Astrocyte of the cerebellum (primary cell): ENCODE measurements around the gene EVL.

Source experiments
- DNase-seq: peaks from one replicate; pipeline ENCODE4 v3.0.0-alpha.2; 2011; ENCODE audit warnings: low read depth
- H3K4me3 ChIP-seq: 2 replicates; pipeline ENCODE4 v1.5.1; 2011; ENCODE audit warnings: mild to moderate bottlenecking, low read depth, low read length, moderate library complexity
- CTCF ChIP-seq: IDR thresholded peaks from 2 replicates; pipeline ENCODE4 v1.5.1; 2012; ENCODE audit warnings: low read length, low read depth, moderate library complexity, mild to moderate bottlenecking; ENCODE audit errors: missing control alignments
- in situ Hi-C: cut with HindIII; loops from 2 replicates; pipeline ENCODE4 v1.10.0; 2017; ENCODE audit warnings: low sequenced_read_pairs

EVL gene

DNA sequence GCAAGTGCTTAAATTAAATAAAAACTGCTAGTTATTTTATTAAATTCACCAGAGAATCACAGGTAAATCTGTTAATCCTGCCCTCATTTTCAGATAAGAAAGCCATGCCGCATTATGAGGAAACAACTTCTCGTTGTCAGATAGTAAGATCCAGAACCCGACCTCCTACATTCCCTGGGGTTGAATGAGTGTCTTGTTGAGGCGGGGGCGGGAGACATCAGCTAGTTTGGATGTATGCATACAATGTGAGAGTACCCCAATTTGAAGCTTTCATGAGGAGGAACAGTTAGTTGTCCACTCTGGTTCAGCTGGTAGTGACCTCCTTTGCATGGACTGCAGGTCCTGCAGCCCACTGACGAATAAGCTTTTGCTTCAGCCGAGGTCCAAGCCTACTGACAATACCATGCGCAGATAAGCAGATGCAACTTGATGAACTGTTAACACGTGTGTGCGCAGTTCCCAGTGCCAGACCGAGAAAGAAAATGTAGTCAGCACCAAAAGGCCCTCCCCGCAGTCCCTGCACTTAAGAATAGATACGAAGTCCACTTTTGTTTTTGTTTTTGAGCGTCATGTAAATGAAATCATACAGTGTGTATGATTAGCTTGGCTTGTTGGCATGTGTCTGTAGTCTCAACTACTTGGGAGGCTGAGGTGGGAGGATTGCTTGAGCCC, 34.9 kb downstream of the EVL start:
- no peak for TF ChIP-seq CTCF
- in situ Hi-C loops: loop anchor here (5.0 kb wide), 1 partner anchor 43 kb away; no protein-coding TSS in a partner anchor
- no peak overlapping the region for H3K4me3 ChIP-seq
- no peak for DNase-seq

GRCh38 chr14:100102156-100102785, 37.0 kb downstream of the EVL start:
- in situ Hi-C loops: loop anchor here (5.0 kb wide), 1 partner anchor 45 kb away; no protein-coding TSS in a partner anchor
- H3K4me3 ChIP-seq: no peak overlapping the region
- no peak for DNase-seq
- no peak for TF ChIP-seq CTCF

GRCh38 chr14:100103250-100104005, 38.2 kb downstream of the EVL start:
- no peak for DNase-seq
- no peak overlapping the region for H3K4me3 ChIP-seq
- in situ Hi-C loops: loop anchor here (5.0 kb wide), 1 partner anchor 46 kb away; no protein-coding TSS in a partner anchor
- no peak for TF ChIP-seq CTCF

DNA sequence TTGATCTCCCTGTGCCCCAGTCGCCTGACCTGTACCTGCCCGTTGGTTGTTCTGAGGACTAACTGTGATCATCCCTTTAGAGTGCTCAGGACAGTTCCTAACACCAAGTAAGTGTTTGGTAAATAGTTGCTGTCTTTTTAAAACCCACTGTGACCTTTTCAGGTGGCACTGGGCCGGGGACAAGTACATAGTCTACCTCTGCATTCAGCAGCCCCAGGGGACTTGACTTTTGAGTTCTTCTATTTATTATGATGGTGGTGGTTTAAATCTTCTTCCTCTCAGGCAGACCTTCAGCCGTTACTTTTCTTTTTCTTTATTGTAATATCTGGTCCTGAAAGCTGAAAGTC, 38.8 kb downstream of the EVL start:
- in situ Hi-C loops: loop anchor here (5.0 kb wide), 1 partner anchor 47 kb away; no protein-coding TSS in a partner anchor
- DNase-seq: no peak
- H3K4me3 ChIP-seq: no peak overlapping the region
- no peak for TF ChIP-seq CTCF

DNA sequence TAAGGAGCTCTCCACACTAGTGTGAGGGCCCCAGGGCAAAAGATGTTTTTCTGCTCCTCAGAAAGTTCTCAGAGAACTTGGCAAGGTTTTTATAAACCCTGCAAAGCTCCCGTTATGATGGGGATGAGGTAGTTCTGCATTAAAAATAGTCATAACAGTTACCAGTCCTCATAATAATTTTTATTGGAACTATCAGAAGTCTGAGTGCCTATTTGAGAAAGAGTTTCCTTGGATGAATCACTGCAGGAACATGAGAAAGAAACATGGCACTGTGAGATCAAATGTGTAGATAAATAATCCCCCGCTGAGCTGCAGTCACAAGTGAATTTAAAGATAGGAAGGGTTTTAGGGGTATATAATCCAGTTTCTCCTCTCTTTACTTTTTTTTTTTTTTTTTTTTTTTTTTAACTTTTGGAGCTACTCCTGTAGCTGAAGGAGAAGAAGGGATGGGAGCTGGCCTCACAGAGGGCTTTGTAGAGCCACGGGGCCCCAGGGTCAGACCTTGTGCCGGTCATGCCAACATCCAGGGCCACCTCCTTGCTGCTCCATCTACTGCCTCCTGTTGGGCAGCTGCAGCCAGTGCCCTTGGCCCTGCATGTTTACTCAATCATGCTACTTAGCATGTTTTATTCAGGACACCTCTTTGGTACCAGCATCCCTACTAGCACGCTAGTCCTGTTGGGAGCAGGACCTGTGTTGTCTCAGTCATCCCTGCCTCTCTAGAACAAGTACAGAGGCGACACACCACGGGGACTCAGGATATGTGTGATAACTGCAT, 39.5 kb downstream of the EVL start:
- DNase-seq: peak; percentile 13
- H3K4me3 ChIP-seq: no peak overlapping the region
- no peak for TF ChIP-seq CTCF
- in situ Hi-C loops: loop anchor here (5.0 kb wide), 1 partner anchor 47 kb away; no protein-coding TSS in a partner anchor

- no peak overlapping the region for H3K4me3 ChIP-seq
- no peak for TF ChIP-seq CTCF
- in situ Hi-C loops: no loop called here
- DNase-seq: no peak
Observed at GRCh38 chr14:100105357-100106169, 40.3 kb downstream of the EVL start.
